Right lobe of liver (tissue), 4 donors: ENCODE data around the gene CCT5.

Experiments used
- CTCF ChIP-seq, 4 donors: fragments of 200-600 bp in 3 of 4; fragments of 450-650 bp in 1 of 4; IDR thresholded peaks; one replicate each; pipeline versions ENCODE4 v1.5.1 to v1.8.0; 2016 to 2022; ENCODE audit warnings: antibody characterized with exemption in 4 of 4, mild to moderate bottlenecking in 2 of 4
- POLR2A ChIP-seq: fragments of 450-650 bp; IDR thresholded peaks from one replicate; pipeline ENCODE4 v1.6.1; 2017; ENCODE audit warnings: antibody characterized with exemption, mild to moderate bottlenecking
- donor health status: DM: no; HTN: no; CAD: no.
- donor health status: DM: no; HTN: no; CAD: no.
- donor health status: DM: no; HTN: yes; CAD: no.

GRCh38 chr5:10315201-10315600, 65.1 kb downstream of the CCT5 start:
- TF ChIP-seq CTCF (IDR thresholded peaks at IDR 0.05) (no peak), POLR2A (no peak)
